VCaP (cell line): Measurements from ENCODE around the gene CNGB1.

Experiments
- H3K27ac ChIP-seq: fragments of 450-650 bp; 2 replicates; pipeline ENCODE4 v1.5.1; 2017
- CTCF ChIP-seq: fragments of 450-650 bp; conservative IDR thresholded peaks from 2 replicates; pipeline ENCODE4 v1.5.1; 2017; ENCODE audit warnings: mild to moderate bottlenecking, moderate library complexity

The CNGB1 gene

GRCh38 chr16:57970970-57971369, at the start of gene CNGB1:
Gene CNGB1 (minus strand): TSS chr16:57971128. CDS start chr16:57967286, 3,842 bp downstream.
- no peak within 1 kb of the TSS for H3K27ac ChIP-seq
- no peak for TF ChIP-seq CTCF

GRCh38 chr16:58019866-58020538, 49.1 kb upstream of the CNGB1 start:
- H3K27ac ChIP-seq = no peak overlapping the region
- TF ChIP-seq CTCF = no peak

GRCh38 chr16:58018803-58019202, 47.9 kb upstream of the CNGB1 start:
- TF ChIP-seq CTCF = no peak
- H3K27ac ChIP-seq = no peak overlapping the region

GRCh38 chr16:58016840-58017446, 46.0 kb upstream of the CNGB1 start:
- no peak for TF ChIP-seq CTCF

GRCh38 chr16:58013201-58013956, 42.5 kb upstream of the CNGB1 start:
- no peak overlapping the region for H3K27ac ChIP-seq

More at GRCh38 chr16:58016840-58017446, 46.0 kb upstream of the CNGB1 start:
- H3K27ac ChIP-seq = no peak overlapping the region

GRCh38 chr16:58012481-58012880, 41.6 kb upstream of the CNGB1 start:
- H3K27ac ChIP-seq = no peak overlapping the region
- no peak for TF ChIP-seq CTCF

More at GRCh38 chr16:58013201-58013956, 42.5 kb upstream of the CNGB1 start:
- TF ChIP-seq CTCF = no peak

GRCh38 chr16:58011652-58012051, 40.7 kb upstream of the CNGB1 start:
- H3K27ac ChIP-seq = no peak overlapping the region
- no peak for TF ChIP-seq CTCF
